ENCODE data around the gene HMGCL. TPM values are rescaled to one million over a fixed set of nuclear protein-coding genes. Genes with fewer than 3 reads are reported as not detected.

HMGCL gene
- total and polyA plus RNA-seq, 2 of the 13 experiments (the other 11 are each of a cell fraction or from before 2014, with no cell fraction given) = 21.3 to 41.4 TPM

DNA sequence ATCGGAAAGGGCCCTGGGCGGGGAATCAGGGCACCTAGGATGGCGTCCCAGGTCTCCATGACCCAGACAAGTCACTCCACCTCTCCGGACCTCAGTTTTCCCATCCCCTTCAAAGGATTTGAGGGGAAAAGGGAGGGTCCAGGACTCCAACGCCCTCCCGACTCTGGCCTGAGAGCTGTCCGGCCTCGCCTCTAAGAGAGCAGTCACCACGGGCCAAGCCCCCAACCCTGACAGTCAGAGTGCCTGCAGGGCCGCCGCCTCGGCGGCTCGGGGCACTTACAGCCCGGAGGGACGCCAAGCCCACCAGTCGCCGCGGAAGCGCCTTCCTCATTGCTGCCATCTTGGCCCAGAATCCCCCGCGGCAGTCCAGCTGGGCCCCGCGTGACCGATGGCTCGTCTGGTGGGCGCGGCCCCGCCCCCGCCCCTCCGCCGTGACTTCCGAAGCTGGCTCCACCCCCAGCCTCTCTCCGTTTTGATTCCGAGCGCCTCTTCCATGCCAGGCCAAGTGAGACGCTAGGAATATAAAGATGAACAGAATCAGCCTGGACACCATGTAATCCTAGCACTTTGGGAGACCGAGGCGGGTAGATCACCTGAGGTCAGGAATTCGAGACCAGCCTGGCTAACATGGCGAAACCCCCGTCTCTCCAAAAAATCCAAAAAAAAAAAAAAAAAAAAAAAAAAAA lies at the start of gene HMGCL (continued):
- TF ChIP-seq TSC22D2 (CRISPR knock-in tag; IDR thresholded peaks at IDR 0.05; ENCODE audit: borderline replicate concordance) (no peak; the same call in none of the 2 replicates), SAP130 (CRISPR knock-in tag; IDR thresholded peaks at IDR 0.05; ENCODE audit: low read depth) (peak; percentile 91), ZNF660 (CRISPR knock-in tag; IDR thresholded peaks at IDR 0.05; ENCODE audit: borderline replicate concordance, low read depth) (no peak; the same call in 1 of the 2 replicates), U2AF2 (IDR thresholded peaks at IDR 0.05; ENCODE audit: low read depth, low read length) (no peak), POLR2AphosphoS5 (IDR thresholded peaks at IDR 0.05; ENCODE audit: low read depth, low read length) (peak; percentile 82), HHEX (CRISPR knock-in tag; IDR thresholded peaks at IDR 0.05) (no peak), ZNF678 (CRISPR knock-in tag; IDR thresholded peaks at IDR 0.05) (peak; percentile 97), RFX3 (CRISPR knock-in tag; IDR thresholded peaks at IDR 0.05) (no peak), TCF7L2 (IDR thresholded peaks at IDR 0.05; ENCODE audit: low read depth, low read length) (no peak), ZNF317 (CRISPR knock-in tag; IDR thresholded peaks at IDR 0.05) (peak; percentile 58; the same call in 1 of the 2 replicates), NBN (conservative IDR thresholded peaks at IDR 0.05) (no peak), ZNF101 (CRISPR knock-in tag; IDR thresholded peaks at IDR 0.05; ENCODE audit: borderline replicate concordance, low read depth) (0 out of 2 replicates have a peak, but pooled peaks have one; percentile 54), ZNF619 (CRISPR knock-in tag; IDR thresholded peaks at IDR 0.05) (no peak), PHF21A (CRISPR knock-in tag; IDR thresholded peaks at IDR 0.05) (peak; percentile 43; the same call in 1 of the 2 replicates), TBX2 (CRISPR knock-in tag; IDR thresholded peaks at IDR 0.05; ENCODE audit: borderline replicate concordance) (peak; percentile 84), MAF1 (CRISPR knock-in tag; IDR thresholded peaks at IDR 0.05; ENCODE audit: borderline replicate concordance) (no peak), NFKBIZ (CRISPR knock-in tag; IDR thresholded peaks at IDR 0.05) (peak; percentile 63; the same call in 1 of the 2 replicates)
- TF ChIP-seq, protein P1, sequence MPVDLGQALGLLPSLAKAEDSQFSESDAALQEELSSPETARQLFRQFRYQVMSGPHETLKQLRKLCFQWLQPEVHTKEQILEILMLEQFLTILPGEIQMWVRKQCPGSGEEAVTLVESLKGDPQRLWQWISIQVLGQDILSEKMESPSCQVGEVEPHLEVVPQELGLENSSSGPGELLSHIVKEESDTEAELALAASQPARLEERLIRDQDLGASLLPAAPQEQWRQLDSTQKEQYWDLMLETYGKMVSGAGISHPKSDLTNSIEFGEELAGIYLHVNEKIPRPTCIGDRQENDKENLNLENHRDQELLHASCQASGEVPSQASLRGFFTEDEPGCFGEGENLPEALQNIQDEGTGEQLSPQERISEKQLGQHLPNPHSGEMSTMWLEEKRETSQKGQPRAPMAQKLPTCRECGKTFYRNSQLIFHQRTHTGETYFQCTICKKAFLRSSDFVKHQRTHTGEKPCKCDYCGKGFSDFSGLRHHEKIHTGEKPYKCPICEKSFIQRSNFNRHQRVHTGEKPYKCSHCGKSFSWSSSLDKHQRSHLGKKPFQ (CRISPR knock-in tag; IDR thresholded peaks at IDR 0.05; ENCODE audit: insufficient replicate concordance) = peak; percentile 84
- TF ChIP-seq, protein P2, sequence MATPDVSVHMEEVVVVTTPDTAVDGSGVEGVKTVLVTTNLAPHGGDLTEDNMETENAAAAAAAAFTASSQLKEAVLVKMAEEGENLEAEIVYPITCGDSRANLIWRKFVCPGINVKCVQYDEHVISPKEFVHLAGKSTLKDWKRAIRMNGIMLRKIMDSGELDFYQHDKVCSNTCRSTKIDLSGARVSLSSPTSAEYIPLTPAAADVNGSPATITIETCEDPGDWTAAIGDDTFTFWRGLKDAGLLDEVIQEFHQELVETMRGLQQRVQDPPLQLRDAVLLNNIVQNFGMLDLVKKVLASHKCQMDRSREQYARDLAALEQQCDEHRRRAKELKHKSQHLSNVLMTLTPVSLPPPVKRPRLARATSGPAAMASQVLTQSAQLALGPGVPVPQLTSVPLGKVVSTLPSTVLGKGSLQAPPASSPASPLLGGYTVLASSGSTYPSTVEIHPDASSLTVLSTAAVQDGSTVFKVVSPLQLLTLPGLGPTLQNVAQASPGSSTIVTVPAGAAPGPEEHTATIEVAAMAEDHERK (CRISPR knock-in tag; IDR thresholded peaks at IDR 0.05; ENCODE audit: low read depth) = 0 out of 2 replicates have a peak, but pooled peaks have one; percentile 15
- TF ChIP-seq, protein P3, sequence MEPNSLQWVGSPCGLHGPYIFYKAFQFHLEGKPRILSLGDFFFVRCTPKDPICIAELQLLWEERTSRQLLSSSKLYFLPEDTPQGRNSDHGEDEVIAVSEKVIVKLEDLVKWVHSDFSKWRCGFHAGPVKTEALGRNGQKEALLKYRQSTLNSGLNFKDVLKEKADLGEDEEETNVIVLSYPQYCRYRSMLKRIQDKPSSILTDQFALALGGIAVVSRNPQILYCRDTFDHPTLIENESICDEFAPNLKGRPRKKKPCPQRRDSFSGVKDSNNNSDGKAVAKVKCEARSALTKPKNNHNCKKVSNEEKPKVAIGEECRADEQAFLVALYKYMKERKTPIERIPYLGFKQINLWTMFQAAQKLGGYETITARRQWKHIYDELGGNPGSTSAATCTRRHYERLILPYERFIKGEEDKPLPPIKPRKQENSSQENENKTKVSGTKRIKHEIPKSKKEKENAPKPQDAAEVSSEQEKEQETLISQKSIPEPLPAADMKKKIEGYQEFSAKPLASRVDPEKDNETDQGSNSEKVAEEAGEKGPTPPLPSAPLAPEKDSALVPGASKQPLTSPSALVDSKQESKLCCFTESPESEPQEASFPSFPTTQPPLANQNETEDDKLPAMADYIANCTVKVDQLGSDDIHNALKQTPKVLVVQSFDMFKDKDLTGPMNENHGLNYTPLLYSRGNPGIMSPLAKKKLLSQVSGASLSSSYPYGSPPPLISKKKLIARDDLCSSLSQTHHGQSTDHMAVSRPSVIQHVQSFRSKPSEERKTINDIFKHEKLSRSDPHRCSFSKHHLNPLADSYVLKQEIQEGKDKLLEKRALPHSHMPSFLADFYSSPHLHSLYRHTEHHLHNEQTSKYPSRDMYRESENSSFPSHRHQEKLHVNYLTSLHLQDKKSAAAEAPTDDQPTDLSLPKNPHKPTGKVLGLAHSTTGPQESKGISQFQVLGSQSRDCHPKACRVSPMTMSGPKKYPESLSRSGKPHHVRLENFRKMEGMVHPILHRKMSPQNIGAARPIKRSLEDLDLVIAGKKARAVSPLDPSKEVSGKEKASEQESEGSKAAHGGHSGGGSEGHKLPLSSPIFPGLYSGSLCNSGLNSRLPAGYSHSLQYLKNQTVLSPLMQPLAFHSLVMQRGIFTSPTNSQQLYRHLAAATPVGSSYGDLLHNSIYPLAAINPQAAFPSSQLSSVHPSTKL (CRISPR knock-in tag; IDR thresholded peaks at IDR 0.05) = peak; percentile 68
- TF ChIP-seq, protein P4, sequence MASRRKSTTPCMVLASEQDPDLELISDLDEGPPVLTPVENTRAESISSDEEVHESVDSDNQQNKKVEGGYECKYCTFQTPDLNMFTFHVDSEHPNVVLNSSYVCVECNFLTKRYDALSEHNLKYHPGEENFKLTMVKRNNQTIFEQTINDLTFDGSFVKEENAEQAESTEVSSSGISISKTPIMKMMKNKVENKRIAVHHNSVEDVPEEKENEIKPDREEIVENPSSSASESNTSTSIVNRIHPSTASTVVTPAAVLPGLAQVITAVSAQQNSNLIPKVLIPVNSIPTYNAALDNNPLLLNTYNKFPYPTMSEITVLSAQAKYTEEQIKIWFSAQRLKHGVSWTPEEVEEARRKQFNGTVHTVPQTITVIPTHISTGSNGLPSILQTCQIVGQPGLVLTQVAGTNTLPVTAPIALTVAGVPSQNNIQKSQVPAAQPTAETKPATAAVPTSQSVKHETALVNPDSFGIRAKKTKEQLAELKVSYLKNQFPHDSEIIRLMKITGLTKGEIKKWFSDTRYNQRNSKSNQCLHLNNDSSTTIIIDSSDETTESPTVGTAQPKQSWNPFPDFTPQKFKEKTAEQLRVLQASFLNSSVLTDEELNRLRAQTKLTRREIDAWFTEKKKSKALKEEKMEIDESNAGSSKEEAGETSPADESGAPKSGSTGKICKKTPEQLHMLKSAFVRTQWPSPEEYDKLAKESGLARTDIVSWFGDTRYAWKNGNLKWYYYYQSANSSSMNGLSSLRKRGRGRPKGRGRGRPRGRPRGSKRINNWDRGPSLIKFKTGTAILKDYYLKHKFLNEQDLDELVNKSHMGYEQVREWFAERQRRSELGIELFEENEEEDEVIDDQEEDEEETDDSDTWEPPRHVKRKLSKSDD (CRISPR knock-in tag; IDR thresholded peaks at IDR 0.05; ENCODE audit: low read depth) = no peak; the same call in 1 of the 2 replicates
